Brain microvascular endothelial cell (primary cell): Measurements from ENCODE around the gene NCR3LG1.

Source experiments
- DNase-seq: peaks from one replicate; pipeline ENCODE4 v3.0.0-alpha.2; 2020
- H3K27ac ChIP-seq: fragments of 250-450 bp; sonication (Bioruptor Pico); 2 replicates; pipeline ENCODE4 v1.5.1; 2020; ENCODE audit warnings: mild to moderate bottlenecking, moderate library complexity
- H3K27me3 ChIP-seq: fragments of 250-450 bp; sonication (Bioruptor Pico); replicated peaks from 2 replicates; pipeline ENCODE4 v1.5.1; 2020; ENCODE audit warnings: mild to moderate bottlenecking
- H3K36me3 ChIP-seq: fragments of 250-450 bp; sonication (Bioruptor Pico); replicated peaks from 2 replicates; pipeline ENCODE4 v1.5.1; 2020; ENCODE audit warnings: mild to moderate bottlenecking
- H3K4me3 ChIP-seq: 2 replicates; pipeline ENCODE4 v1.5.1; 2011; ENCODE audit warnings: low read depth, mild to moderate bottlenecking, control low read depth, low read length, moderate library complexity
- CTCF ChIP-seq: IDR thresholded peaks from 2 replicates; pipeline ENCODE4 v1.5.1; 2011; ENCODE audit warnings: low read depth, mild to moderate bottlenecking, moderate library complexity, low read length, control low read depth, inconsistent platforms; ENCODE audit errors: missing control alignments
- in situ Hi-C: cut with HindIII; loops from 2 replicates; pipeline ENCODE4 v1.10.0; 2017; ENCODE audit warnings: low sequenced_read_pairs, low pct_ligation_motif_present

Gene NCR3LG1

DNA sequence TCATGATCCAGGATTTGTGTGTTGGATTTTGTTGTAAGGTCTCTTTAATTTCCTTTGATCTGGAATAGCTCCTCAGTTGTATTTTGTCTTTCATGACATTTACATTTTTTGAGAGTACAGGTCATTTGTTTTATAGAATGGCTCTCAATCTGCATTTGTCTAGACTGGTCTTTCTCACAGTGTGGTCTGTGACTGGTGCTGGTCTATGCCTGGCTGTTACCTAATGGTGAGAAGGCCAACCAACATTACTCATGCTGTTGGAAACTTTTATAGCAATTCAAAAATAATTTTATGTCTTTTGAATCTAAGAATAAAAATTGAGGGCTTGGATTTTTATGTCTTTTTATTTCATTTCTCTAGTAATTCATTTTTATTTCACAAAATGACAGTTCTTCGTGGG is 3.9 kb upstream of the NCR3LG1 start:
- H3K36me3 ChIP-seq: no peaks in the 10 kb centered on the region
- H3K27ac ChIP-seq: no peak overlapping the region
- no peaks in the 10 kb centered on the region for H3K27me3 ChIP-seq
- no peak overlapping the region for H3K4me3 ChIP-seq
- TF ChIP-seq CTCF: no peak
- in situ Hi-C loops: no loop called here
- DNase-seq: no peak

- H3K27ac ChIP-seq: no peak overlapping the region
- in situ Hi-C loops: no loop called here
- no peak for TF ChIP-seq CTCF
- no peak for DNase-seq
- no peak overlapping the region for H3K4me3 ChIP-seq
- no peaks in the 10 kb centered on the region for H3K27me3 ChIP-seq
- H3K36me3 ChIP-seq: no peaks in the 10 kb centered on the region
Measured at GRCh38 chr11:17350455-17351171, 987 bp upstream of the NCR3LG1 start.

GRCh38 chr11:17351172-17351509 is 459 bp upstream of the NCR3LG1 start:
- peak overlapping the region; percentile 73 for H3K4me3 ChIP-seq
- in situ Hi-C loops: no loop called here
- no peak for DNase-seq
- TF ChIP-seq CTCF: no peak
- no peaks in the 10 kb centered on the region for H3K27me3 ChIP-seq
- no peak overlapping the region for H3K27ac ChIP-seq
- H3K36me3 ChIP-seq: no peaks in the 10 kb centered on the region

DNA sequence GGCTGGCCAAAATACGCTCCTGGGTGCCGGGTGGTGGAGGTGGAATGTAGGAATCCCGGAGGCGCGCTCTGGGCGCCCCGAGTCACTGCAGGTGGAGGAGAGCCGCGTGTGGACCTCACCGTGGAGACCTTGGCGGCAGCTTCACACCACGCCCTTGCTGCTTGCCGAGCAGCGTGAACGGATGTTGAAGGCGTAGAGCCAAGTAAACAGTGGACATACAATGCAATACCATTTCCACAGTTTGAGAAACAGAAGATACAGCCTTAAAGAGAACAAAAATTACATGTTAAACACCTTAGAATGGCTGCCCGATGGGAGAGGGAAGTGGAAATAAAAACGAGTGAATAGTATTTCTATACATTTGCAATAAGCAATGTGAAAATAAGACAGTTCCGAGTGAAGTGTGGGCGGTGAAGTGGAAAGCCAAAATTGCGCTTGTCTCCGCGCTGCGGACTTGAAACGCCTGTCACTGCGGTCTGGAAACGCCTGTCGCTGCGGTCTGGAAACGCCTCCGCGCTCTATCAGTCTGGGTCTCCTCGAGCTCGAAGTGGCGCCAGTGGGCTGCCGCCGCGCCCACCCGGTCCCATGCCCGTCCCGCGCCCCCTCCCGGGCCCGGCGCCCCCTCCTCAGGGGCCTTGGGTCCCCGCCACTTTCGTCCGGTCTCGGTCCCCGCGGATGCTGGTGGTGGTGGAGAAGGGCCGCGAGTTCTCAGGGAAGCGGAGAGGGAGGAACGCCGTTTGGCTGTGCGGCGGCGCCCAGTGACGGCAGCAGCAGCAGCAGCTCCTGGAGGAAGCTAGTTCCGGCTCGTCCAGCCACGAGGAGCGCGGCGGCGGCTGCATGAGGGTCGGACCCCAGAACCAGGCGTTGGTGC is 1.6 kb downstream of the NCR3LG1 start:
- in situ Hi-C loops: no loop called here
- Histone ChIP-seq H3K27me3 (no peaks in the 10 kb centered on the region), H3K27ac (peak overlapping the region; percentile 72), H3K4me3 (peak overlapping the region; percentile 73), H3K36me3 (no peaks in the 10 kb centered on the region)
- peak; percentile 70 for DNase-seq
- TF ChIP-seq CTCF: no peak

DNA sequence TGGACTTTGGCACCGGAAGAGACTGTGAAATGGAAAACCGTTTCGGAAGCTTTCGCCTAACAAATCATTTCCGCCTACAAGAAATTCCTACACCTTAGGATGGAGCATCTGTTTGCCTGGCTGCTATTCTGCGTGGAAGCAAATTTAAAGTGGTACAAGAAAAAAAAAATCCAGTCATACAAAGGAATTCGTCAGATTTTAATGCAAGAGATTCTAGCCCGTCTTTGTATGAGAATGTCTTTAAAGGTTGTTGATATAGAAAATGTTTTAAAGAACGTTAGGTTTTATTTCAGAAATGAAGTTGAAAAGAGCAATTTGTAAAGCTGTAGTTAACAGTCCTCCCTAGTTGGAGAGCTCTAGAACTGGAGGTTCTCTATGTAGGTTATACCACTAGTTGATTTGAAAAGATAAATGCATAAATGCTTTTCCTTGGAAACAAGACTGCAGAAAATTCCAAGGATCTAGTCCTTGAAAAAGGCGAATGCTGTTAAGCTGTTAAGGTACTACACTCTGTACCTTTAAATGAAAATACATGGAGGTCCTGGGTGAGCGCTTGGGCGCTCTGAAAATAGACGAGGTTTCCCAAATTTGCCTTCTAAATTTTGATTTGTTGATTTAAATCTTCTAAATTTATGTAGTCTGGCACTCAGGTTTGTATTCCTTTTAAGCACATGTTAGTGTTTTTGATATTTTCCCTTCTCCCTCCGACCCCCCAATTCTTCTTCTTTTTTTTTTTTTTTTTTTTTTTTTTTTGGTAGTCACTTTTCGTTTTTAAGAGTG is 2.4 kb downstream of the NCR3LG1 start:
- no peak for DNase-seq
- no peaks in the 10 kb centered on the region for H3K36me3 ChIP-seq
- peak overlapping the region; percentile 72 for H3K27ac ChIP-seq
- no peaks in the 10 kb centered on the region for H3K27me3 ChIP-seq
- no peak for TF ChIP-seq CTCF
- H3K4me3 ChIP-seq: peak overlapping the region; percentile 73
- in situ Hi-C loops: no loop called here
